GM13976 (cell line): Measurements from ENCODE around the gene SLFN12.

Experiments used
- DNase-seq: peaks from one replicate; pipeline ENCODE4 v3.0.0; 2012; ENCODE audit warnings: low spot score
- CTCF ChIP-seq: IDR thresholded peaks from 2 replicates; pipeline ENCODE4 v1.5.1; 2012; ENCODE audit warnings: borderline replicate concordance, mild to moderate bottlenecking; ENCODE audit not compliant: insufficient read depth; ENCODE audit errors: extremely low read depth, missing control alignments, control extremely low read depth
- in situ Hi-C: fragments of 300-500 bp; cut with MboI; formaldehyde crosslinking; loops from one replicate; pipeline ENCODE4 v1.12.0; 2022; ENCODE audit warnings: low sequenced_read_pairs, mixed read lengths, inconsistent platforms; ENCODE audit not compliant: unreplicated experiment

Gene SLFN12

DNA sequence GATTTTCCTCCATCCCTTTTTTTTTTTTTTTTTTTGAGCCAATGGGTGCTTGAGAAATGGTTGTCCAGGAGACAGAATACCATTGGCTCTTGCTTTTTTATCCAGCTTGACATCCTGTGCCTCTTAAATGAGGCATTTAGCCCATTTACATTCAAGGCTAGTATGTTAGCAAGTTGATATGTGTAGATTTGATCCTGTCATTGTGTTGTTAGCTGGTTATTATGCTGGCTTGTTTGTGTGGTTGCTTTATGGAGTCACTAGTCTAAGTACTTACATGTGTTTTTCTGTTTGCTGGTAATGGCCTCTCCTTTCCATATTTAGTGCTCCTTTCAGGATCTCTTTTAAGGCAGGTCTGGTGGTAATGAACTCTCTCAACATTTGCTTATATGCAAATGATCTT, 44.8 kb downstream of the SLFN12 start:
- no peak for TF ChIP-seq CTCF
- no peak for DNase-seq
- in situ Hi-C loops, result no loop called here

GRCh38 chr17:35377706-35378105, 54.6 kb downstream of the SLFN12 start:
- no peak for TF ChIP-seq CTCF
- no peak for DNase-seq
- in situ Hi-C loops, result no loop called here

- in situ Hi-C loops, result no loop called here
- no peak for TF ChIP-seq CTCF
- no peak for DNase-seq
These were observed 55.2 kb downstream of the SLFN12 start for GRCh38 chr17:35377068-35377467.

GRCh38 chr17:35376245-35376644, 56.1 kb downstream of the SLFN12 start:
- in situ Hi-C loops, result no loop called here
- no peak for TF ChIP-seq CTCF
- DNase-seq, result no peak

GRCh38 chr17:35374766-35375344, 57.4 kb downstream of the SLFN12 start:
- TF ChIP-seq CTCF, result no peak
- in situ Hi-C loops, result no loop called here
- DNase-seq, result no peak

DNA sequence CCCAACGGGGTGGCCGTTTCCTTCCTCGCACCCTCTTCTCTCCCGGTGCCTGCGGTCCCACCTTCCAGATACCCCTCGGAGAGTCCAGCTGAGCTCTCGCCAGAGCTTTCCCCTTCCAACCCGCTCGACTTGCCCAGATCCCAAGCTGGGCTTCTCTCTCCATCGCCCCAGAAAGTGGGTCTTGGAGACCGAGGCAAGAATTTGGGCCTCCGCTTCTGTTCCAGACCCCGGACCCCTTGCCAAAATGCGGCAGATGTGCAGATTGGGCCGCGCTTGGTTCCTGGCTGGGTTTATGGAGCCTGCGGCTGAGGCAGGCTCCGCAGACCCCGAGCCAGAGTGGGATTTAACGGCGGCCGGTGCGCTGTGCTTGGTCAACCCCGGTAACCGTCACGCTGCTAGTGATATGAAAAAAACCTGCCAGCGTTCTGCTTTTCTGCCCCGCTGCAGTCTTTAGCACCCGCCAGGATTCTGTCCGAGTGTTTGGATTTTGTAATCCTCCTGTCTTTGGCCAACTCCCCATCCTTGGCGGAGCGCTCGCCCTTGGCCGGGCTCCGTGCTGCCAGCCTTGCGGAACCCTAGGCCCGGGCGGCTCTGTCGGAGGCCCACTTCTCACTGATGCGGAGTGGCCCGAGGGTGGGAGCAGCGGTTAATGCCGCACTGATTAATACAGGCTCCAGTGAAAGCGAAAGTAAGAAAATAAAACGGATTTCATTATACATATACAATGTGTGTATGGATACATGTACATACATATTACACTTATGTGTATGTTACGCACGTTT, 58.1 kb downstream of the SLFN12 start:
- in situ Hi-C loops, result no loop called here
- no peak for TF ChIP-seq CTCF
- peak; percentile 58 for DNase-seq
